C4-2B (cell line): ENCODE data around the gene IL1RL2.
A peak's percentile ranks its signal among the peaks of the same experiment; 100 is the strongest.

ENCODE experiments used
- H3K27ac ChIP-seq: fragments of 450-650 bp; 2 replicates; pipeline ENCODE4 v1.5.1; 2017
- CTCF ChIP-seq: fragments of 450-650 bp; conservative IDR thresholded peaks from 2 replicates; pipeline ENCODE4 v1.5.1; 2017; ENCODE audit warnings: mild to moderate bottlenecking
- ZFX ChIP-seq: fragments of 450-650 bp; IDR thresholded peaks from 2 replicates; pipeline ENCODE4 v1.6.1; 2017

The IL1RL2 gene

DNA sequence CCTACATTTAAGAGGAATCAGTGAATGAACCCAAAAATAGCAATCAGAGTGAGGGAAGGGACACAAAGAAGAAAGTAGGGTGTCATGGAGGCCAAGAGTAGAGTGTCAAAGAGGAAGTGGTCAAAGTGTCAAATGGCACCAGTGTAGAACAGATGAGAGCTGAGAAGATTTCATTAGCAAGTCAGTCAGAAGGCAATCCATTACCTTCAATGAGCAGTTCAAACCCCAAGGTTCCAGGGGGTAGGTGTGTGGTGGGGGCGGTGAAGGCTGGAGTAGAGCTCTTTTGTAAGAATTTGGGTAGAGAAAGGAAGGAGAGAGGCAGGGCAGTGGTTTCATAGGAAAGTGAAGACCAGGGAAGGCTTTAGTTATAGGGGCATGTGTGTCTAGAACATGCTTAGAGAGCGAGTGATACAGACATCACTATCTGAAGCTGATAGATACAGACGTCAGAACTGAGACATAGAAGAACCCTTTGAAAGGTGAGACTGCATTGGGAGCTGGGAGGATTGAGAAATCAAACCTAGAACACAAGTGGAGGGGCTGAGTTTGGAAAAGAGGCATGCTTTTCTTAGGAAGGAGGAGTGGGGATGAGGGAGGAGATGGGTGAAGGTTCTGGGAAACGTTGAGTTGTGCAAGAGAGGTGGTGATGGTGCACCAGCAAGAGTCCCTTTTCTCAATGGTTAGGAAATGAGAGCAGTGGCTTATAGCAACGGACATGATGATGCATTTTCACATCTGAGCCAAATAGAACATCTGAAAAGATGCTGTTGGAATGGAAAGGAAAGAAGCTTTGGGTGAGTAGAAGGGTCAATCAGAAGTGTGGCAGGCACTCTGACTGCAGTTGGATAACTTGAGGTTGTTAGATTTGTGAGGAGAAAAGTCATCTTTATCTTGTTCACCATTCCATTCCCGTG, 75.7 kb downstream of the IL1RL2 start:
- TF ChIP-seq CTCF: no peak
- no peak for TF ChIP-seq ZFX
- H3K27ac ChIP-seq: no peak overlapping the region

DNA sequence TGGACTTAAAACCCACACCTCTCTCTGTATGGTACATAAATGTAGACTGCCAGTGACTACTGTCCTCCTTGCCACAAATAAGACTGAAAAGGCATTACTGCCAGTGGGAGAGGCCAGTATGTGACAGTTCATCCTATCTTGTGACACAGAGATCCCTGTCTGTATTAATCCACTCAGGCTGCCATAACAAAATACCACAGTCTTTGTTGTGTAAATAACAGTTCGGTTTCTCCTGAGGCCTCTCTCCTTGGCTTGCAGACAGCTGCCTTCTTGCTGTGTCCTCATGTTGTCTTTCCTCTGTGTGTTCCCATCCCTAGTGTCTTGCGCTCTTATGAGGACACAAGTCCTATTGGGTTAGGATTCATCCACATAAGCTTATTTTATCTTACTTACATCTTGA, 78.1 kb downstream of the IL1RL2 start:
- H3K27ac ChIP-seq: no peak overlapping the region
- no peak for TF ChIP-seq CTCF
- no peak for TF ChIP-seq ZFX

- H3K27ac ChIP-seq: no peak overlapping the region
- no peak for TF ChIP-seq ZFX
- TF ChIP-seq CTCF: no peak
These were observed 79.4 kb downstream of the IL1RL2 start for GRCh38 chr2:102266204-102266603.

DNA sequence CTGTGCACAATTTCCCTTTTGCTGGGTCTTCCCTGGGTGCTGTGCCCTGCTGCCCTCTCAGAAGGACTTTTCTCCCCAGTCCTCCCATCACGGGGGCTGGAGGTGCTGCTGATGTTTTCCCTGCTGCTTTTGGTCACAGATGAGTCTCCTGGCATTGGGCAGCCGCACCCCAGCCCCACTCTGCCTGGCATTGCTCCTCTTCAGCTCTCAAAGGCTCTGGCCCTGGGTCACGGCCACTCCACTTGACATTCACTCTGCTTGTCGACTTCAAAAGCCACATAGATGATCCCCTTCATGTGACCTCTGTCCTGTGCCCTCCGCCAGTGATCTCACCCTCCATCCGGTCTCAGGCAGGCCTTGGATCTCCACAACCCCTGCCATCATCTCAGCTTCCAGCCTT, 81.0 kb downstream of the IL1RL2 start:
- H3K27ac ChIP-seq: no peak overlapping the region
- TF ChIP-seq CTCF: no peak
- no peak for TF ChIP-seq ZFX

- no peak for TF ChIP-seq ZFX
- no peak for TF ChIP-seq CTCF
- no peak overlapping the region for H3K27ac ChIP-seq
These were observed 81.8 kb downstream of the IL1RL2 start for GRCh38 chr2:102268510-102269199.

- TF ChIP-seq CTCF (no peak), ZFX (no peak)
- no peak overlapping the region for H3K27ac ChIP-seq
These were observed 82.3 kb downstream of the IL1RL2 start for GRCh38 chr2:102269200-102269524.

DNA sequence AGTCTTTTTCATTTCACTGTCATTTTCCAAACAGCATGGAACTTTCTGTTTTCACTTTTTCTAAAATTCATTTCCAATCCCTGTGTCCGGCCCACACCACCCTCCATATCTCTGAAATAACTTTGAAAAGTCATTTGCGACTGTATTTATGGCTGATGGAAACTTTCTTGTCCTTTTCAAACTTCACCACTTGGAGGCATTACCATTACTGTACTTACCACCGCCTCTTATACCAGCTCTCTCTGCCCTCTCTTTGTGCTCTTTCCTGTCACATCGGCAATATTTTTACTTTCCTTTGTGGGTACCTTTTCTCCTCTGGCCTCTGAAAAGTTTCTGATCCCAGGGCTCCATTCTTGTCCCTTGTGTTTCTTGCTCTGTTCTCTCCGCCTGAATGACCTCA, 85.0 kb downstream of the IL1RL2 start:
- no peak overlapping the region for H3K27ac ChIP-seq
- TF ChIP-seq ZFX: no peak
- 0 out of 2 replicates have a peak, but pooled peaks have one; percentile 11 for TF ChIP-seq CTCF
